Stomach smooth muscle (tissue), 2 donors: ENCODE measurements around the gene PODXL2.
A peak's percentile ranks its signal among the peaks of the same experiment; 100 is the strongest.

Source experiments
- H3K27ac ChIP-seq: one replicate; pipeline ENCODE4 v1.7.0; 2013; ENCODE audit warnings: mild to moderate bottlenecking, low read length, inconsistent platforms
- H3K27me3 ChIP-seq, 2 donors: one replicate each; pipeline ENCODE4 v1.7.0; 2013; ENCODE audit warnings: low read length in 2 of 2; ENCODE audit not compliant: insufficient read depth in 2 of 2, control insufficient read depth in 1 of 2
- H3K36me3 ChIP-seq, 2 donors: one replicate each; pipeline ENCODE4 v1.7.0; 2013; ENCODE audit warnings: low read length in 2 of 2; ENCODE audit not compliant: control insufficient read depth in 2 of 2, insufficient read depth in 2 of 2
- H3K4me1 ChIP-seq: one replicate; pipeline ENCODE4 v1.7.0; 2013; ENCODE audit warnings: low read length; ENCODE audit not compliant: control insufficient read depth, insufficient read depth
- H3K4me3 ChIP-seq, 2 donors: one replicate each; pipeline ENCODE4 v1.7.0; 2013; ENCODE audit warnings: low read length in 2 of 2
- H3K9ac ChIP-seq, 2 donors: one replicate each; pipeline ENCODE4 v1.7.0; 2013; ENCODE audit warnings: low read length in 2 of 2, mild to moderate bottlenecking in 1 of 2
- H3K9me3 ChIP-seq, 2 donors: one replicate each; pipeline ENCODE4 v1.7.0; 2013; ENCODE audit warnings: low read length in 2 of 2; ENCODE audit not compliant: control insufficient read depth in 2 of 2
- donor health status: healthy.
- donor health status: Pancreatic carcinoma.

Gene PODXL2

GRCh38 chr3:127616836-127617605, 12.0 kb upstream of the PODXL2 start:
- Histone ChIP-seq H3K36me3 (peaks cover 7 to 16% of the 10 kb centered on the region in 2 donors), H3K27ac (no peak overlapping the region), H3K9me3 (no peaks in the 10 kb centered on the region), H3K4me3 (no peak overlapping the region), H3K27me3 (no peaks in the 10 kb centered on the region), H3K9ac (no peak overlapping the region), H3K4me1 (peaks cover 5% of the 10 kb centered on the region)

GRCh38 chr3:127618891-127619290, 10.1 kb upstream of the PODXL2 start:
- no peaks in the 10 kb centered on the region for H3K9me3 ChIP-seq

GRCh38 chr3:127620637-127621375, 8.2 kb upstream of the PODXL2 start:
- H3K9ac ChIP-seq: no peak overlapping the region
- no peak overlapping the region for H3K4me3 ChIP-seq
- no peaks in the 10 kb centered on the region for H3K4me1 ChIP-seq
- H3K27ac ChIP-seq: no peak overlapping the region
- H3K9me3 ChIP-seq: no peaks in the 10 kb centered on the region
- H3K36me3 ChIP-seq: peaks cover 7 to 17% of the 10 kb centered on the region in 2 donors
- no peaks in the 10 kb centered on the region for H3K27me3 ChIP-seq

More at GRCh38 chr3:127618891-127619290, 10.1 kb upstream of the PODXL2 start:
- Histone ChIP-seq H3K4me3 (no peak overlapping the region), H3K4me1 (no peaks in the 10 kb centered on the region), H3K27ac (no peak overlapping the region), H3K27me3 (no peaks in the 10 kb centered on the region), H3K36me3 (peaks cover 7 to 17% of the 10 kb centered on the region in 2 donors), H3K9ac (no peak overlapping the region)

GRCh38 chr3:127622031-127622430, 7.0 kb upstream of the PODXL2 start:
- Histone ChIP-seq H3K27ac (no peak overlapping the region), H3K36me3 (peaks cover 6 to 17% of the 10 kb centered on the region in 2 donors), H3K9ac (no peak overlapping the region), H3K9me3 (no peaks in the 10 kb centered on the region), H3K4me3 (no peak overlapping the region), H3K27me3 (no peaks in the 10 kb centered on the region), H3K4me1 (no peaks in the 10 kb centered on the region)

- H3K4me3 ChIP-seq: no peak overlapping the region
- peaks cover 3 to 17% of the 10 kb centered on the region in 2 donors for H3K36me3 ChIP-seq
- no peaks in the 10 kb centered on the region for H3K27me3 ChIP-seq
- H3K4me1 ChIP-seq: no peaks in the 10 kb centered on the region
- no peak overlapping the region for H3K27ac ChIP-seq
- no peaks in the 10 kb centered on the region for H3K9me3 ChIP-seq
- H3K9ac ChIP-seq: no peak overlapping the region
These were observed 6.0 kb upstream of the PODXL2 start for GRCh38 chr3:127622772-127623576.

- Histone ChIP-seq H3K9me3 (no peaks in the 10 kb centered on the region), H3K4me3 (no peak overlapping the region), H3K27ac (no peak overlapping the region), H3K4me1 (no peaks in the 10 kb centered on the region), H3K36me3 (peaks cover 3 to 12% of the 10 kb centered on the region in 2 donors), H3K9ac (no peak overlapping the region), H3K27me3 (no peaks in the 10 kb centered on the region)
These were observed 4.9 kb upstream of the PODXL2 start for GRCh38 chr3:127624063-127624462.

GRCh38 chr3:127625821-127626220, 3.2 kb upstream of the PODXL2 start:
- Histone ChIP-seq H3K27me3 (peaks cover 0 to 3% of the 10 kb centered on the region in 2 donors), H3K36me3 (peaks cover 3 to 9% of the 10 kb centered on the region in 2 donors), H3K27ac (no peak overlapping the region), H3K9me3 (no peaks in the 10 kb centered on the region), H3K4me3 (no peak overlapping the region), H3K9ac (no peak overlapping the region), H3K4me1 (peaks cover 12% of the 10 kb centered on the region)

- Histone ChIP-seq H3K4me3 (no peak overlapping the region), H3K9ac (no peak overlapping the region), H3K9me3 (no peaks in the 10 kb centered on the region), H3K36me3 (no peaks in the 10 kb centered on the region), H3K4me1 (peaks cover 12% of the 10 kb centered on the region), H3K27me3 (peaks cover 0 to 5% of the 10 kb centered on the region in 2 donors), H3K27ac (no peak overlapping the region)
These were observed 578 bp upstream of the PODXL2 start for GRCh38 chr3:127628426-127628787.

- Histone ChIP-seq H3K9ac (peak overlapping the region in 1 of 2 donors; percentile 44), H3K4me3 (peak overlapping the region; percentile 59 to 76), H3K27ac (no peak overlapping the region)
These were observed 750 bp downstream of the PODXL2 start for GRCh38 chr3:127629467-127630403.

More at GRCh38 chr3:127629467-127630403, 750 bp downstream of the PODXL2 start:
- H3K4me1 ChIP-seq: peaks cover 12% of the 10 kb centered on the region
- H3K27me3 ChIP-seq: peaks cover 0 to 5% of the 10 kb centered on the region in 2 donors
- H3K36me3 ChIP-seq: no peaks in the 10 kb centered on the region
- H3K9me3 ChIP-seq: no peaks in the 10 kb centered on the region
